Calu3 (cell line): ENCODE results near the gene VPS25. TPM values are rescaled to one million over a fixed set of nuclear protein-coding genes. Genes with fewer than 3 reads are reported as not detected.

Source experiments
- BruUV-seq: library from RNA; stranded (reverse); fragments of 400-500 nt; replicated peaks from 2 replicates; lab custom pipeline; 2021; lab: Mats Ljungman, UMichigan
- CTCF ChIA-PET: fragments of 300-600 bp; sonication (Branson Sonifier 250); formaldehyde crosslinking; loops from one replicate; lab custom pipeline; 2022; ENCODE audit warnings: antibody characterized with exemption; lab: Charles Lee
- DNase-seq: peaks from one replicate; pipeline ENCODE4 v3.0.0; 2022
- H3K27ac Mint-ChIP-seq: one replicate; pipeline ENCODE4 v1.8.0; 2022; ENCODE audit warnings: mixed read lengths; ENCODE audit not compliant: unreplicated experiment
- H3K27me3 Mint-ChIP-seq: one replicate; pipeline ENCODE4 v1.8.0; 2022; ENCODE audit warnings: mixed read lengths; ENCODE audit not compliant: unreplicated experiment
- H3K36me3 Mint-ChIP-seq: one replicate; pipeline ENCODE4 v1.8.0; 2022; ENCODE audit warnings: mild to moderate bottlenecking, moderate library complexity, mixed read lengths; ENCODE audit not compliant: insufficient read depth, unreplicated experiment
- H3K4me1 Mint-ChIP-seq: one replicate; pipeline ENCODE4 v1.8.0; 2022; ENCODE audit warnings: mild to moderate bottlenecking, low read depth, mixed read lengths; ENCODE audit not compliant: unreplicated experiment
- H3K4me3 Mint-ChIP-seq: one replicate; pipeline ENCODE4 v1.8.0; 2022; ENCODE audit warnings: mild to moderate bottlenecking, low read depth, moderate library complexity, mixed read lengths; ENCODE audit not compliant: unreplicated experiment
- H3K9me3 Mint-ChIP-seq: one replicate; pipeline ENCODE4 v1.8.0; 2022; ENCODE audit warnings: low read depth, mixed read lengths; ENCODE audit not compliant: unreplicated experiment
- intact Hi-C: fragments of 100-400 bp; cut with micrococcal nuclease; formaldehyde crosslinking; loops from one replicate; pipeline ENCODE4 v1.10.0; 2022; ENCODE audit not compliant: unreplicated experiment
- total RNA-seq: library from RNA; stranded (reverse); gene quantifications from 2 replicates; pipeline ENCODE4 v1.2.3, GENCODE V29; 2022
- TF ChIP-seq, protein P1 (sequence below): fragments of 200-600 bp; IDR thresholded peaks from one replicate; pipeline ENCODE4 v1.8.0; 2022; ENCODE audit warnings: antibody characterized with exemption; ENCODE audit not compliant: unreplicated experiment

The VPS25 gene
- total RNA-seq, 1 experiment from 2014 or later, result 93.9 TPM

- H3K27ac Mint-ChIP-seq, result no peak overlapping the region
- H3K27me3 Mint-ChIP-seq, result peaks cover 64% of the 10 kb centered on the region
- no TSS peak for BruUV-seq
- CTCF ChIA-PET, result interaction anchor here (0.6 to 0.7 kb wide), 4 partner anchors 15 to 242 kb away, joined by 3 to 7 read pairs (median 3); partner anchors contain the start of gene BECN1
- intact Hi-C loops, result no loop called here
- peaks cover 9% of the 10 kb centered on the region for H3K4me1 Mint-ChIP-seq
- peaks cover 28% of the 10 kb centered on the region for H3K36me3 Mint-ChIP-seq
- no peak overlapping the region for H3K4me3 Mint-ChIP-seq
- DNase-seq, result no peak
- no peaks in the 10 kb centered on the region for H3K9me3 Mint-ChIP-seq
- TF ChIP-seq, protein P1, sequence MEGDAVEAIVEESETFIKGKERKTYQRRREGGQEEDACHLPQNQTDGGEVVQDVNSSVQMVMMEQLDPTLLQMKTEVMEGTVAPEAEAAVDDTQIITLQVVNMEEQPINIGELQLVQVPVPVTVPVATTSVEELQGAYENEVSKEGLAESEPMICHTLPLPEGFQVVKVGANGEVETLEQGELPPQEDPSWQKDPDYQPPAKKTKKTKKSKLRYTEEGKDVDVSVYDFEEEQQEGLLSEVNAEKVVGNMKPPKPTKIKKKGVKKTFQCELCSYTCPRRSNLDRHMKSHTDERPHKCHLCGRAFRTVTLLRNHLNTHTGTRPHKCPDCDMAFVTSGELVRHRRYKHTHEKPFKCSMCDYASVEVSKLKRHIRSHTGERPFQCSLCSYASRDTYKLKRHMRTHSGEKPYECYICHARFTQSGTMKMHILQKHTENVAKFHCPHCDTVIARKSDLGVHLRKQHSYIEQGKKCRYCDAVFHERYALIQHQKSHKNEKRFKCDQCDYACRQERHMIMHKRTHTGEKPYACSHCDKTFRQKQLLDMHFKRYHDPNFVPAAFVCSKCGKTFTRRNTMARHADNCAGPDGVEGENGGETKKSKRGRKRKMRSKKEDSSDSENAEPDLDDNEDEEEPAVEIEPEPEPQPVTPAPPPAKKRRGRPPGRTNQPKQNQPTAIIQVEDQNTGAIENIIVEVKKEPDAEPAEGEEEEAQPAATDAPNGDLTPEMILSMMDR, result no peak
Measured at GRCh38 chr17:42782166-42783061, 9.2 kb downstream of the VPS25 start.

DNA sequence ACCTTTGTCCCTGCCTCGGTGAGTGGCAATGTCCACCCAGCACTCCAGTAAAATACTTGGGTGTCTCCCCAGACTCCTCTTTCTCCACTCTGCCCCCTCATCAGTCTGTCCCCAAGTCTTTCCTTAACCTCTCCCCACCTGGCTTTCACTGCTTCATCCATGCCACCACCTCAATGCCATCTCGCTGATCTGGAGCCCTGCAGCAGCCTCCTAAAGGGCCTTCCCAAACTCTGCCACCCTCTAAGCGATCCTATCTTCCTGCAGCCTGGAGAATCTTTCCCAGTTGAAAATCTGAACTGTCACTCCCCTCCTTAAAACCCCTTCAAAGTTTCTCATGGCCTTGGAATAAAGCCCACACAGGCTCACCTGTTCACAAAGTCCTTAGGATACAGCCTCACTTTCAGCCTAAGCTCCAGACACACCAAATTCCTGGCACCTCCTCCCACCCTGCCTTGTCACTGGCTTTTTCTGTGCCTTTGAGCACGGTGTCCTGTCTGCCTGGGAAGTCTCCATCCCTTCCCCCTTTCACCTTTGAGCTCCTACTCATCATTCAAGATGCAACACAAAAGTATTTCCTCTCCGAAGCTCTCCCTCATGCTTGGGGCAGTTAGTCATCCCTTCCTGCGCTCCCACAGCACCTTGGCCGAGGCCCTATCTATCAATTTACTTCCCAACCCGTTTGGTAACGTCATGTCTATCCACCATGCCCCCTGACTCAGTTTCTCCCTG lies 10.0 kb downstream of the VPS25 start:
- TF ChIP-seq, protein P1, result no peak
- Mint-ChIP-seq H3K4me1 (peaks cover 9% of the 10 kb centered on the region), H3K27me3 (peaks cover 72% of the 10 kb centered on the region), H3K9me3 (no peaks in the 10 kb centered on the region), H3K27ac (no peak overlapping the region), H3K36me3 (peaks cover 21% of the 10 kb centered on the region), H3K4me3 (no peak overlapping the region)
- CTCF ChIA-PET, result interaction anchor here (0.5 kb wide), 1 partner anchor 40 kb away, joined by 3 read pairs; no protein-coding TSS in a partner anchor
- intact Hi-C loops, result no loop called here
- DNase-seq, result no peak
- no TSS peak for BruUV-seq

GRCh38 chr17:42783791-42784138 lies 10.5 kb downstream of the VPS25 start:
- no peak overlapping the region for H3K4me3 Mint-ChIP-seq
- no peak overlapping the region for H3K27ac Mint-ChIP-seq
- peaks cover 9% of the 10 kb centered on the region for H3K4me1 Mint-ChIP-seq
- intact Hi-C loops, result no loop called here
- TF ChIP-seq, protein P1, result no peak
- peaks cover 21% of the 10 kb centered on the region for H3K36me3 Mint-ChIP-seq
- CTCF ChIA-PET, result interaction anchor here (0.5 kb wide), 1 partner anchor 41 kb away, joined by 3 read pairs; no protein-coding TSS in a partner anchor
- DNase-seq, result no peak
- H3K27me3 Mint-ChIP-seq, result peaks cover 77% of the 10 kb centered on the region
- no TSS peak for BruUV-seq
- H3K9me3 Mint-ChIP-seq, result no peaks in the 10 kb centered on the region

- Mint-ChIP-seq H3K27me3 (peaks cover 84% of the 10 kb centered on the region), H3K4me1 (peaks cover 9% of the 10 kb centered on the region), H3K36me3 (peaks cover 16% of the 10 kb centered on the region), H3K4me3 (no peak overlapping the region), H3K27ac (no peak overlapping the region), H3K9me3 (no peaks in the 10 kb centered on the region)
- no peak for DNase-seq
- intact Hi-C loops, result no loop called here
- CTCF ChIA-PET, result no interaction called here
- TF ChIP-seq, protein P1, result no peak
- BruUV-seq, result no TSS peak
Measured at GRCh38 chr17:42784409-42784808, 11.2 kb downstream of the VPS25 start.
